Small intestine (tissue), 7 donors: ENCODE measurements around the gene CNGB1. TPM values are rescaled to one million over a fixed set of nuclear protein-coding genes. Genes with fewer than 3 reads are reported as not detected.
A peak's percentile ranks its signal among the peaks of the same experiment; 100 is the strongest.

Experiments used
- DNase-seq, 2 donors: peaks; one replicate each; pipeline versions ENCODE4 v3.0.0 to v3.0.0-alpha.2; 2013
- FAIRE-seq: peaks from 2 replicates; lab custom pipeline; 2012; peaks lifted over from hg19 to GRCh38; lab: Jason Lieb, UNC
- H3K27ac ChIP-seq, 3 donors: one replicate each; pipeline ENCODE4 v1.5.1; 2013; ENCODE audit warnings: low read length in 2 of 3, mild to moderate bottlenecking in 2 of 3, control low read depth in 1 of 3, inconsistent platforms in 1 of 3, low read depth in 1 of 3, moderate library complexity in 1 of 3
- H3K27me3 ChIP-seq, 3 donors: one replicate each; pipeline ENCODE4 v1.6.1; 2013; ENCODE audit warnings: low read length in 3 of 3, inconsistent platforms in 1 of 3; ENCODE audit not compliant: control insufficient read depth in 3 of 3, insufficient read depth in 3 of 3
- H3K36me3 ChIP-seq, 3 donors: one replicate each; pipeline ENCODE4 v1.6.1; 2013; ENCODE audit warnings: low read length in 3 of 3, inconsistent platforms in 1 of 3, low read depth in 1 of 3, mild to moderate bottlenecking in 1 of 3, moderate library complexity in 1 of 3; ENCODE audit not compliant: control insufficient read depth in 3 of 3, insufficient read depth in 2 of 3
- H3K4me1 ChIP-seq, 3 donors: one replicate each; pipeline ENCODE4 v1.6.1; 2013; ENCODE audit warnings: low read length in 2 of 3, inconsistent platforms in 1 of 3, low read depth in 1 of 3, mild to moderate bottlenecking in 1 of 3, moderate library complexity in 1 of 3; ENCODE audit not compliant: control insufficient read depth in 3 of 3, insufficient read depth in 2 of 3
- H3K4me3 ChIP-seq, 3 donors: one replicate each; pipeline ENCODE4 v1.5.1; 2013; ENCODE audit warnings: low read length in 3 of 3, control low read depth in 1 of 3, inconsistent platforms in 1 of 3, low read depth in 1 of 3, mild to moderate bottlenecking in 1 of 3, moderate library complexity in 1 of 3
- H3K9me3 ChIP-seq, 2 donors: one replicate each; pipeline ENCODE4 v1.6.1; 2013; ENCODE audit warnings: low read depth in 1 of 2, low read length in 1 of 2; ENCODE audit not compliant: control insufficient read depth in 2 of 2, insufficient read depth in 1 of 2
- WGBS, 3 donors: extraction: QIAGEN DNeasy Blood & Tissue Kit; methylation state at CpG; one replicate each; pipeline ENCODE4 v1.1.7; 2013; 5-methylcytosine and 5-hydroxymethylcytosine counted together
- polyA plus RNA-seq, 4 donors: library from polyadenylated mRNA; stranded (reverse) in 3 of 4; unstranded in 1 of 4; fragments of 200-250 nt in 3 of 4; fragments of 120-200 nt in 1 of 4; gene quantifications; one replicate each; pipeline versions ENCODE4 v1.2.1 to v1.2.3, GENCODE V29; 2013
- donor health status: healthy with polysubstance abuse.
- donor health status: control.
- donor health status: control.
- donor health status: Bipolar disorder and iron deficiency.
- donor health status: healthy.

CNGB1 gene
- polyA plus RNA-seq, 4 donors, result 1.3 to 1.7 TPM; not detected in 2

DNA sequence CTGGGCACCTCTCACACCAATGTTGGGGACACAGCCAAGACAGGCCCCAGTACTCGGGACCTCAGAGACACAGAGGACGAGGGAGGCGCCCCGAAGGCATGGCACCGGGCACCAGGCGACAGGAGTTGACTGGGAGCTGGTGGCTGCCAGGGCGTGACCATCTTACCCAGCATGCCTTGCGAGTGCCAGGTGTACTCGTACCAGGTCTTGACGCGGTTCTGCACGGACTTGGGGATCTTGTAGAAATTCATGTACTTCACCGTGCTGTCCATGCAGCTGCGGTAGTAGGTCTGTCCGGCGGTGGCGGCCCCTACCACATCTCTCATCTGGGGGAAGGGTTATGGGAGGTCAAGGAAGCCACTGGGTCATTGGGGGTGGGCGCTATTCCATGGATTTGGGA lies 67.3 kb downstream of the CNGB1 start:
- H3K27me3 ChIP-seq, result peaks cover 0 to 10% (median 4%) of the 10 kb centered on the region in 3 donors
- no peak overlapping the region for H3K27ac ChIP-seq
- H3K4me1 ChIP-seq, result no peaks in the 10 kb centered on the region
- no peaks in the 10 kb centered on the region for H3K36me3 ChIP-seq
- 39 to 72% (median 56%) methylated on average over 15 to 18 of the region's 18 CpGs for WGBS, 3 donors
- DNase-seq, result peak in 1 of 2 donors; percentile 23
- H3K9me3 ChIP-seq, result no peaks in the 10 kb centered on the region
- H3K4me3 ChIP-seq, result no peak overlapping the region
- FAIRE-seq, result no peak

DNA sequence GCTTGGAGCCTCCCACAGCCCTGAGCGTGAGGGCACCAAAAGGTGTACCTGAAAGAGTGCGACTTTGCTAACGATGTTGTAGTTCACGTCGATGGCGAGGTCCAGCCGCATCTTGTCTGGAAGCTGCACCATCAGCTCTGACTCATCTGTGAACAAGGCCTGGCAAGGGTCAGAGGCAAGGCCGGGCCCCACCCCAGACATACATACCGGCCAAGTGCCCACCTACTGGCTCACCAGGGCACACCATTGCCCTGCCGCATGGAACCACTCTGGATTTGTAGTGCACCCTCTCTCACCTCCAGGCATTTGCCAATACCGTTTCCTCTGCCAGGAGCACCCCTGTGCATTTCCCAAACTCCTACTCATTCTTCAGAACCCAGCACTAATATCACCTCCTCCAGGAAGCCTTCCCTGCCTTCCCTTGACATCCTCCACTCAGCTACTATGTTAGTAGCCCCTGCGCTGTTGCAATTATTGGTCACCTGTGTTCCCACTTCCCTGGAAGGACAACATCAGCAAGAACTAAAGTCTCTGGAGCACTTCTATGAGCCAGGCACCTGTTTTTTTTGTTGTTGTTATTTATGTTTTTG lies 69.4 kb downstream of the CNGB1 start:
- H3K4me1 ChIP-seq, result no peaks in the 10 kb centered on the region
- FAIRE-seq, result no peak
- no peak overlapping the region for H3K4me3 ChIP-seq
- no peak for DNase-seq
- WGBS, 3 donors, result 87 to 89% (median 87%) methylated on average over 12 of the region's 12 CpGs
- H3K36me3 ChIP-seq, result no peaks in the 10 kb centered on the region
- H3K27me3 ChIP-seq, result peaks cover 0 to 10% (median 4%) of the 10 kb centered on the region in 3 donors
- H3K27ac ChIP-seq, result no peak overlapping the region
- no peaks in the 10 kb centered on the region for H3K9me3 ChIP-seq

DNA sequence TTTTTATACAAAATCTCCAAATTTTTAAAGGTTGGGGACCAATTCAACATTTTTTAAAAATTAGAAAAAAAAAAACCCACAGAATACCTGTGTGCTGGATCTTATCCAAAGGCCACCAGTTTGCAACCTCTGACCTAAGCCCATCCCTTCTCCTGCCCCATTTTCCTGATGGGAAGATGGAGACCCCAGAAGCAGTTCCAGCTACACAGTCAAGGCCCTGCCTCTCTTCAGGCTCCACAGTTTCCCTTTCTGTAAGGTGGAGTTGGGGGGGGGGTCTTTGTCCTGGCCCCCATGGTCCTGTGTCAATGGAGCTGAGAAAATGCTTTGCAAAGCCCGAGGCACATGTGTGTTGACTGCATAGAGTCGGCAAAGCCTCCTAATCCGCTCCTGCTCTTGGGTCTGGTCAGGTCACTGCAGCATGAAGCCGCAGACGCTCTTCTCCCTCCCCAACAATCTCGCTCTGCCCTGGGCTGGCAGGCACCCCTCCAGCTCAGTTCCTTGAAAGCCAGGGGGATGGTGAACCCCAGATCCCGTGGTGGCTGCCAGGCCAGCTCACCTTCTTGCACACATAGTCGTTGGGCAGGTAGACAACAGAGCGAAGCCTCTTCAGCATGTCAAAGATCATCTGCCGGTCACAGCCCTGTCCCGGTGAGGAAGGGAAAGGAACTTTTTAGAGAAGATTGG lies 70.0 kb downstream of the CNGB1 start:
- Histone ChIP-seq H3K4me1 (no peaks in the 10 kb centered on the region), H3K36me3 (no peaks in the 10 kb centered on the region), H3K27me3 (peaks cover 0 to 5% (median 4%) of the 10 kb centered on the region in 3 donors), H3K9me3 (no peaks in the 10 kb centered on the region), H3K4me3 (no peak overlapping the region), H3K27ac (no peak overlapping the region)
- WGBS, 3 donors, result 76 to 81% (median 79%) methylated on average over 11 of the region's 11 CpGs
- DNase-seq (no peak), FAIRE-seq (no peak)

GRCh38 chr16:57899771-57900661 lies 70.9 kb downstream of the CNGB1 start:
- no peaks in the 10 kb centered on the region for H3K36me3 ChIP-seq
- DNase-seq, result peak; percentile 60 to 80
- no peaks in the 10 kb centered on the region for H3K4me1 ChIP-seq
- no peak for FAIRE-seq
- peaks cover 0 to 5% (median 1%) of the 10 kb centered on the region in 3 donors for H3K27me3 ChIP-seq
- no peak overlapping the region for H3K4me3 ChIP-seq
- no peak overlapping the region for H3K27ac ChIP-seq
- no peaks in the 10 kb centered on the region for H3K9me3 ChIP-seq
- 11 to 34% (median 20%) methylated on average over 12 of the region's 12 CpGs for WGBS, 3 donors

GRCh38 chr16:57898961-57899360 lies 72.0 kb downstream of the CNGB1 start:
- peaks cover 0 to 3% of the 10 kb centered on the region in 2 donors for H3K9me3 ChIP-seq
- DNase-seq (no peak), FAIRE-seq (no peak)
- no peaks in the 10 kb centered on the region for H3K36me3 ChIP-seq
- no peak overlapping the region for H3K27ac ChIP-seq
- peaks cover 0 to 8% (median 0%) of the 10 kb centered on the region in 3 donors for H3K4me1 ChIP-seq
- WGBS, 3 donors, result 47 to 52% (median 47%) methylated on average over 5 of the region's 5 CpGs
- no peak overlapping the region for H3K4me3 ChIP-seq
- H3K27me3 ChIP-seq, result peaks cover 0 to 1% (median 0%) of the 10 kb centered on the region in 3 donors

GRCh38 chr16:57897996-57898395 lies 72.9 kb downstream of the CNGB1 start:
- Histone ChIP-seq H3K27me3 (no peaks in the 10 kb centered on the region), H3K4me3 (no peak overlapping the region), H3K4me1 (peaks cover 0 to 16% (median 0%) of the 10 kb centered on the region in 3 donors), H3K27ac (no peak overlapping the region), H3K36me3 (no peaks in the 10 kb centered on the region), H3K9me3 (peaks cover 0 to 3% of the 10 kb centered on the region in 2 donors)
- WGBS, 3 donors, result 71 to 85% (median 80%) methylated on average over 4 of the region's 4 CpGs
- FAIRE-seq, result no peak
- no peak for DNase-seq

DNA sequence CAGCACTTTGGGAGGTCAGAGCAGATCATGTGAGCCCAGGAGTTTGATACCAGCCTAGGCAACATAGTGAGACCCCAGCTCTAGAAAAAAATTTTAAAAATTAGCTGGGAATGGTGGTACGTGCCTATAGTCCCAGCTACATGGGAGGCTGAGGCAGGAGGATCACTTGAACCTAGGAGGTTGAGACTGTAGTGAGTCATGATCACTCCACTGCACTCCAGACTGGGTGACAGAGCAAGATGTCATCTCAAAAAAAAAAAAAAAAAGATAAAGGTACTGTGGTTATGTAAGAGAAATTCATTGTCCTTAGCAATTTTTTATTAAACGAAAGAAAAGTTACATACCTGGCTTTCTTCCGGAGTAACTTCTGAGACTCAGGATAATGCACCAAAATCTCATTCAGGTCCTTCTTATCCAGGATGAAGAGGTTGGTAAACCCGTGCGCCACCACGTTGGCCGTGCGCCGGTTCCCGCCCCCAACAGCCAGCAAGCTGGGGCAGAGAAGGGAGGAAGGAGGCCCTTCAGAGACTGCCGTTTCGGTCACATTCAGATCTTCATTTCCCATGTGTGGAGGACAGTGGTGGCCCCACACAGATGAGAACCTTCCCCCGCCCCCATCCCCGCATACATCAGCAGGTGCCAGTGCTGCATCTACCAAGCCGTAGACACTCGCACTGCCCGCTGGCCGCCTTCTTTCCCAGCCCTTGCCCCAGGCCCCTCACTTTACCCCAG lies 73.7 kb downstream of the CNGB1 start:
- Histone ChIP-seq H3K4me3 (no peak overlapping the region), H3K4me1 (peaks cover 0 to 16% (median 0%) of the 10 kb centered on the region in 3 donors), H3K27me3 (peaks cover 0 to 6% (median 0%) of the 10 kb centered on the region in 3 donors), H3K27ac (no peak overlapping the region), H3K9me3 (peaks cover 0 to 3% of the 10 kb centered on the region in 2 donors), H3K36me3 (no peaks in the 10 kb centered on the region)
- DNase-seq (no peak), FAIRE-seq (no peak)
- WGBS, 3 donors, result 78 to 87% (median 82%) methylated on average over 18 of the region's 18 CpGs
